Mesenteric fat pad (tissue), 1 donor: Measurements from ENCODE around the gene KIF20A. TPM values are rescaled to one million over a fixed set of nuclear protein-coding genes. Genes with fewer than 3 reads are reported as not detected.
"Not testable (repeated sequence)": the region's sequence is repeated elsewhere in the genome, so short reads cannot be mapped to it uniquely, and the experiment has no call there.

Source experiments
- DNase-seq: peaks from one replicate; pipeline ENCODE4 v3.0.0-alpha.2; 2020; ENCODE audit warnings: low spot score
- total RNA-seq: library from RNA; stranded (reverse); fragmentation: NEBNext Ultra II Directional; extraction: Animal tissue kit (Norgen Biotek cat#: 25700); gene quantifications from one replicate; pipeline ENCODE4 v1.2.1, GENCODE V29; 2021
- donor health status: DM: yes; HTN: yes; CAD: no.

KIF20A gene
- total RNA-seq, 1 donor from 2014 or later, result not detected

- no peak for DNase-seq
These were observed 3.9 kb downstream of the KIF20A start for GRCh38 chr5:138182808-138183207.

- no peak for DNase-seq
These were observed 7.1 kb downstream of the KIF20A start for GRCh38 chr5:138186002-138186447.

GRCh38 chr5:138188626-138189025, 9.7 kb downstream of the KIF20A start:
- no peak for DNase-seq

- DNase-seq, result no peak
These were observed 13.9 kb downstream of the KIF20A start for GRCh38 chr5:138192826-138193225.

GRCh38 chr5:138193859-138194258, 14.9 kb downstream of the KIF20A start:
- DNase-seq, result not testable (repeated sequence)

- DNase-seq, result no peak
These were observed 32.1 kb downstream of the KIF20A start for GRCh38 chr5:138210985-138211384.

- DNase-seq, result no peak
These were observed 33.9 kb downstream of the KIF20A start for GRCh38 chr5:138212828-138213160.

GRCh38 chr5:138213161-138214029, 34.5 kb downstream of the KIF20A start, which contains the start of gene CDC23:
TSS of gene CDC23 (minus strand) at chr5:138213323. CDS start at chr5:138213312, 11 bp downstream.
- peak; percentile 94 for DNase-seq

GRCh38 chr5:138216799-138217198, 37.9 kb downstream of the KIF20A start:
- no peak for DNase-seq

- DNase-seq, result no peak
These were observed 44.6 kb downstream of the KIF20A start for GRCh38 chr5:138223532-138223931.

- DNase-seq, result no peak
These were observed 45.8 kb downstream of the KIF20A start for GRCh38 chr5:138224712-138225111.

GRCh38 chr5:138226910-138227309, 48.0 kb downstream of the KIF20A start:
- DNase-seq, result no peak

- DNase-seq, result no peak
These were observed 50.5 kb downstream of the KIF20A start for GRCh38 chr5:138229387-138229786.

- DNase-seq, result no peak
These were observed 51.3 kb downstream of the KIF20A start for GRCh38 chr5:138230261-138230660.

- DNase-seq, result no peak
These were observed 52.2 kb downstream of the KIF20A start for GRCh38 chr5:138230981-138231589.

GRCh38 chr5:138233280-138233679, 54.4 kb downstream of the KIF20A start:
- no peak for DNase-seq

GRCh38 chr5:138234651-138235050, 55.7 kb downstream of the KIF20A start:
- DNase-seq, result no peak

Other genes with a start within 250 kb of the KIF20A start
- gene FAM13B, start 146.0 kb upstream of the KIF20A start, total RNA-seq, result 39.3 TPM
- not detected for gene WNT8A, start 95.1 kb upstream of the KIF20A start, total RNA-seq
- gene NME5, start 39.7 kb upstream of the KIF20A start, total RNA-seq, result 0.71 TPM
- gene BRD8, start 482 bp upstream of the KIF20A start, total RNA-seq, result 23.8 TPM
- gene CDC23, start 34.2 kb downstream of the KIF20A start, total RNA-seq, result 18.1 TPM
- gene GFRA3, start 95.5 kb downstream of the KIF20A start, total RNA-seq, result not detected
- not detected for gene CDC25C, start 152.7 kb downstream of the KIF20A start, total RNA-seq
- 25.7 TPM for gene FAM53C, start 159.2 kb downstream of the KIF20A start, total RNA-seq
- gene KDM3B, start 173.6 kb downstream of the KIF20A start, total RNA-seq, result 54.1 TPM